ENCODE results near the gene CDKAL1.

Gene CDKAL1

DNA sequence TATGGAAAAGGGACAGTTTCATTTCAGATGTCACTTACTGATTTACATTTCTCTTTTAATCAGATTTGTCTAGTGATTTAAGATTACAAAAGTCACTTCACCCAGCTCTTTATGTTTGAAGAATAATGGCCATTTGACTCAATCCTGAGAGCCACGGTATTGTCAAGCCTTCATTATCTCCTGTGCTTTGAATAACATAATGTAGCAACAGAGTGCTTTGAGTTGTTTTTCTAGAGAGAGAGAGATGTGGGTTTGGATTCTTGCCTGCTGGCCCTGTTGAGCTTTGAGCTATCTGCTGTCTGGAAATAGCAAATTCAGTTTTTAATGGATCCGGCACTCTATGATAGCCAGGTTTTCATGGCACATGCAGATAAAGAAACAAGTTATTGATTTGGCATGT, 580.9 kb downstream of the CDKAL1 start:
- H3K9me2 ChIP-seq (replicated peaks; ENCODE audit: low read depth, low read length): no peaks in the 10 kb centered on the region
- no peak for TF ChIP-seq CTCF (conservative IDR thresholded peaks at IDR 0.05; ENCODE audit: low read length)

DNA sequence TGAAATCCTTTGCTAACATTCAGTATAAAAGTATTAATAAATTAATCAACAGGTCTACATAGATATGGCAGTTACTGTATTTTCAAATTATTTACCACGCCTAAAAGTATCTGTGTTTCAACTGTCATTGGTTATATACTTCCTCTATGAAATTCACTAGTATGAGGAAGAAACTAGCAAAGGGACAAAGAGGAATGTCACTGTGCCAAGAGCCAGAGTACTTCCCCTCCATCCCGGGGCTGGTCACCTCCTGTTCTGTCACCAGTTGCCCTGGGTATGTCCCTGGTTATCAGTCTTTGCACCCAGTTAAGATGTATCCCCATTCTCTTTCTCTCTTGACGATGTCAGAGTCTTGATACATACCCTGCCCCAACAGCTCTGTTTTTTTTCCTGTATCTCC, 582.5 kb downstream of the CDKAL1 start:
- no peaks in the 10 kb centered on the region for H3K36me3 ChIP-seq (ENCODE audit: insufficient read depth, low read length)
- H3K4me3 ChIP-seq (ENCODE audit: low read length, poor library complexity, severe bottlenecking): no peak overlapping the region
- H4K20me1 ChIP-seq (ENCODE audit: insufficient read depth, low read length, poor library complexity, severe bottlenecking): no peaks in the 10 kb centered on the region
- no peak overlapping the region for H2AFZ ChIP-seq (ENCODE audit: low read length)
- no peaks in the 10 kb centered on the region for H3K79me2 ChIP-seq (ENCODE audit: insufficient read depth, low read length)
- H3K9me2 ChIP-seq (replicated peaks; ENCODE audit: low read depth, low read length): no peaks in the 10 kb centered on the region
- no peak overlapping the region for H3K9ac ChIP-seq (ENCODE audit: low read depth, low read length, poor library complexity, severe bottlenecking)
- H3F3A ChIP-seq (ENCODE audit: low read depth): no peaks in the 10 kb centered on the region
- TF ChIP-seq EZH2phosphoT487 (IDR thresholded peaks at IDR 0.05; ENCODE audit: borderline replicate concordance): no peak
- no peak for TF ChIP-seq CTCF (conservative IDR thresholded peaks at IDR 0.05; ENCODE audit: low read length)
- no peaks in the 10 kb centered on the region for H3K27me3 ChIP-seq (ENCODE audit: insufficient read depth, low read length, poor library complexity, severe bottlenecking)
- H3K4me1 ChIP-seq (ENCODE audit: insufficient read depth, low read length, poor library complexity, severe bottlenecking): peaks cover 15% of the 10 kb centered on the region
- no peaks in the 10 kb centered on the region for H3K9me3 ChIP-seq (ENCODE audit: insufficient read depth, low read depth, low read length)
- H3K4me2 ChIP-seq (ENCODE audit: low read depth, low read length, poor library complexity, severe bottlenecking): no peak overlapping the region

More for the DNA sequence above, 580.9 kb downstream of the CDKAL1 start:
- Histone ChIP-seq H3K9ac (ENCODE audit: low read depth, low read length, poor library complexity, severe bottlenecking) (no peak overlapping the region), H3K9me3 (ENCODE audit: insufficient read depth, low read depth, low read length) (no peaks in the 10 kb centered on the region), H3K79me2 (ENCODE audit: insufficient read depth, low read length) (no peaks in the 10 kb centered on the region), H3K4me1 (ENCODE audit: insufficient read depth, low read length, poor library complexity, severe bottlenecking) (peaks cover 21% of the 10 kb centered on the region), H2AFZ (ENCODE audit: low read length) (no peak overlapping the region), H3K4me2 (ENCODE audit: low read depth, low read length, poor library complexity, severe bottlenecking) (no peak overlapping the region), H4K20me1 (ENCODE audit: insufficient read depth, low read length, poor library complexity, severe bottlenecking) (no peaks in the 10 kb centered on the region), H3K4me3 (ENCODE audit: low read length, poor library complexity, severe bottlenecking) (no peak overlapping the region), H3K27me3 (ENCODE audit: insufficient read depth, low read length, poor library complexity, severe bottlenecking) (no peaks in the 10 kb centered on the region), H3K36me3 (ENCODE audit: insufficient read depth, low read length) (no peaks in the 10 kb centered on the region), H3F3A (ENCODE audit: low read depth) (no peaks in the 10 kb centered on the region)

DNA sequence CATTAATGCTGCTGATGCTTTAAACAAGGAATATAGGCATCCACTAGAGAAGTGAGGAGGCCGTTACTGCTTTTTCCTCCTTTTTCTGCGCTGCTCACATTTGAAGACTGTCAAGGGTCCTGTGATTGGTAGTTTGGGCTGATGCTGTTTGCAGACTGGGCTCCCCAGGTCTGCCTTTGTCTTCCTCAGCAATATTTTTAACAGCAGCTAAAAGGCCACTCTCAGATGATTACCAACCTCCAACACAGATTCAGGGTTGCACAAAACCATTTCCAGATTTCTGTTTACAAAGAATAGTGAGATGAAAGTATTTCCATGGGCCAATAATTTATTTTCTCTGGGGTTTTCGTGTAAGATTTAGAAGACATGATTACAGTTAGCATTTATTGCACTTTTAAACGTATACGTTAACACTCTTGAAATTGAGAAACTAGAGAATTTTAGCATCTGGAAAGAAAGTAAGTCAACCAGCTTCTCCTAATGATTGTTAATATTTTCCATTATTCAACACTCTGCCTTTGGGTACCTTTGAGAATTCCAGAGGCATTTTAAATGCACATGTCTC, 584.0 kb downstream of the CDKAL1 start:
- Histone ChIP-seq H3K36me3 (ENCODE audit: insufficient read depth, low read length) (no peaks in the 10 kb centered on the region), H3K9me2 (replicated peaks; ENCODE audit: low read depth, low read length) (no peaks in the 10 kb centered on the region), H3K9ac (ENCODE audit: low read depth, low read length, poor library complexity, severe bottlenecking) (no peak overlapping the region), H3K4me2 (ENCODE audit: low read depth, low read length, poor library complexity, severe bottlenecking) (no peak overlapping the region), H3K4me3 (ENCODE audit: low read length, poor library complexity, severe bottlenecking) (no peak overlapping the region), H3K27me3 (ENCODE audit: insufficient read depth, low read length, poor library complexity, severe bottlenecking) (no peaks in the 10 kb centered on the region), H4K20me1 (ENCODE audit: insufficient read depth, low read length, poor library complexity, severe bottlenecking) (no peaks in the 10 kb centered on the region), H3K79me2 (ENCODE audit: insufficient read depth, low read length) (no peaks in the 10 kb centered on the region), H3K9me3 (ENCODE audit: insufficient read depth, low read depth, low read length) (no peaks in the 10 kb centered on the region), H3K4me1 (ENCODE audit: insufficient read depth, low read length, poor library complexity, severe bottlenecking) (peaks cover 19% of the 10 kb centered on the region), H2AFZ (ENCODE audit: low read length) (no peak overlapping the region), H3F3A (ENCODE audit: low read depth) (no peaks in the 10 kb centered on the region)
- TF ChIP-seq EZH2phosphoT487 (IDR thresholded peaks at IDR 0.05; ENCODE audit: borderline replicate concordance) (no peak), CTCF (conservative IDR thresholded peaks at IDR 0.05; ENCODE audit: low read length) (no peak)
